ENCODE results near the gene GPR146.

GPR146 gene

DNA sequence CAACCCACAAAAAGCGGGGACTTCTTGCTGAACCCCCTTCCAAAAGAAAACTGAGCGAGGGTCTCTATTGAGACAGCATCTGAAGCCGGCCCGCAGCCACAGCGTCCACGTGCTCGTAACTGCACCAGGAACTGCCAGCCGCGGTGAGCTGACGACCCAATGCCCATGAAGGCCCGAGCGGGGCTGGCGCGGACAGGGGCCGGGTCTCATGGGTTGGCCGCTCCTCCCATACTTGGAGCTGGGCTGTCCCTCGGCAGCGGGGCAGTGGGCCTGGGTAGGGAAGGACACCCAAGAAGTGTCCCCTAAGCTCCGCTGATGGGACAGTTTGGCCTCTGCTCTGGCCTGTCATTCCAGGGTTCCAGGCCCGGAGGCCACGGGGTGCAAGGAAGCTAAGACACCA lies 39.0 kb upstream of the GPR146 start:
- no peak for DNase-seq
- no peak for ATAC-seq
- Mint-ChIP-seq H3K36me3 (ENCODE audit: low read depth) (peaks cover 4% of the 10 kb centered on the region), H3K4me1 (no peaks in the 10 kb centered on the region), H3K9me3 (no peaks in the 10 kb centered on the region), H3K27me3 (no peaks in the 10 kb centered on the region), H3K27ac (no peak overlapping the region), H3K4me3 (no peak overlapping the region)

DNA sequence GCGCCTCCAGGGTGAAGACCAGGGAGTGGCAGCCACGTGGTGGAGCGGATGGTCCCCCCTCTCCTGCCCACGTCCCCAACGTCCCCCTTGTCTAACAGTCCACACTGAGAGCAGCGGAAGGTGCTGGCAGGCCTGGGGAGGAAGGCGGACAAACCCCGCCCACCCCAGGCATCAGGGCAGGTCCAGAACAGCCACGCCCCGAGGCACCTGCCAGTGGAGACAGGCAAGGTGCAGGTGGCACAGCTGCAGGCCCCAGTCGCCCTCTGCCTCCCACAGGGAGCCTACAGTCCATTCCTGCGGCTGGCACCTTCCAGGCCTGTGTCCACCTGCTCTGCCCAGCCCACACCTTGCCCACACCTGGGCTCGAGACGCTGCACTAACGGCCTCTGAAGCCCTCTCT lies 36.4 kb upstream of the GPR146 start:
- Mint-ChIP-seq H3K27ac (no peak overlapping the region), H3K4me1 (peaks cover 6% of the 10 kb centered on the region), H3K36me3 (ENCODE audit: low read depth) (peaks cover 4% of the 10 kb centered on the region), H3K27me3 (no peaks in the 10 kb centered on the region), H3K9me3 (no peaks in the 10 kb centered on the region), H3K4me3 (no peak overlapping the region)
- ATAC-seq (no peak), DNase-seq (no peak)

DNA sequence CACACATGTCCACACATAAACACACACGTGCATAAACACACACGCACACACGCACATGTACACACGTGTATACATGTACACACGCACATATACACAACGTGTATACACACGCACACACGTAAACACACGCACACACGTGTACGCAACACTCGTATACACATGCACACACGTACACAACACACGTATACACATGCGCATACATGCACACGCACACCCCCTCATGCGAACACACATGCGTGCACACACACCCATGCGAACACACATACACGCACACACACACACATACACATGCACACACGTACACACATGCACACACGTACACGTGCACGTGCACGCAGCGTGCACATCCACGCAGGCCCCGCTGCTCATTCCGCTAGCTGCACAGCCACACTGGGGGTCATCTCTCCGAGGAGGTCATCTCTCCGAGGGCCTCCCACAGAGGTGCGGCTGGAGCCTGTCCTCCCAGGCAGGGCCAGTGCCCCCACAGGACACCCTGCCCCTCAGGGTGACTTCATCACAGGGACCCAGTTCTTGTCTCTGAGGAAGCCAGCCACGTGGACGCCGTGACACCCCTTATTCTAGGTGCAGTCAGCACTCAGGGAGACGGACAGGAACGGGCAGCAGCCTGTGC lies 35.5 kb upstream of the GPR146 start:
- H3K9me3 Mint-ChIP-seq = no peaks in the 10 kb centered on the region
- H3K4me1 Mint-ChIP-seq = peaks cover 6% of the 10 kb centered on the region
- no peak overlapping the region for H3K4me3 Mint-ChIP-seq
- H3K27me3 Mint-ChIP-seq = no peaks in the 10 kb centered on the region
- H3K36me3 Mint-ChIP-seq (ENCODE audit: low read depth) = peaks cover 4% of the 10 kb centered on the region
- no peak overlapping the region for H3K27ac Mint-ChIP-seq
- ATAC-seq = no peak
- no peak for DNase-seq

- Mint-ChIP-seq H3K27me3 (no peaks in the 10 kb centered on the region), H3K27ac (no peak overlapping the region), H3K36me3 (ENCODE audit: low read depth) (peaks cover 4% of the 10 kb centered on the region), H3K4me1 (peaks cover 6% of the 10 kb centered on the region), H3K4me3 (no peak overlapping the region), H3K9me3 (no peaks in the 10 kb centered on the region)
- no peak for DNase-seq
- ATAC-seq = no peak
Measured at GRCh38 chr7:1009747-1010146, 34.6 kb upstream of the GPR146 start.

DNA sequence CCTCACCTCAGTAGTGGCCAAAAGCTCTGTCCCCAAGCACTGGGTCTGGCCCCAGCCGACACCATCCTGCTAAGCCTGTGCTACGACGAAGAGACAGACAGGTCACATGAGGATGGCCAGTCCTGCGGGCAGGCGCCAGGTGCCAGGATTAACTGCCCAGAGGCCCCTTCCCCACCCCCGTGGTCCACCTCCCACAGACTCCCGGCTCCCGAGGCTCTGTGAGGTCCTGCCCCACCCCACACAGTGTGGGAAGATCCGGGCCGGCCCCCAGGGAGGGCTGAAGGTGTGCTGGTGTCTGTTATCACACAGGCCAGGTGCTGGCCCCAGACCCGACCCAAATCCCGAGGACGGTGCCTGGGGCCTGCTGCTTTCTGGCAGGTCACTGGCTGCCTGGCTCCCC lies 34.1 kb upstream of the GPR146 start:
- H3K36me3 Mint-ChIP-seq (ENCODE audit: low read depth) = peaks cover 4% of the 10 kb centered on the region
- ATAC-seq (no peak), DNase-seq (no peak)
- H3K27ac Mint-ChIP-seq = no peak overlapping the region
- H3K9me3 Mint-ChIP-seq = no peaks in the 10 kb centered on the region
- peaks cover 6% of the 10 kb centered on the region for H3K4me1 Mint-ChIP-seq
- H3K27me3 Mint-ChIP-seq = no peaks in the 10 kb centered on the region
- no peak overlapping the region for H3K4me3 Mint-ChIP-seq

DNA sequence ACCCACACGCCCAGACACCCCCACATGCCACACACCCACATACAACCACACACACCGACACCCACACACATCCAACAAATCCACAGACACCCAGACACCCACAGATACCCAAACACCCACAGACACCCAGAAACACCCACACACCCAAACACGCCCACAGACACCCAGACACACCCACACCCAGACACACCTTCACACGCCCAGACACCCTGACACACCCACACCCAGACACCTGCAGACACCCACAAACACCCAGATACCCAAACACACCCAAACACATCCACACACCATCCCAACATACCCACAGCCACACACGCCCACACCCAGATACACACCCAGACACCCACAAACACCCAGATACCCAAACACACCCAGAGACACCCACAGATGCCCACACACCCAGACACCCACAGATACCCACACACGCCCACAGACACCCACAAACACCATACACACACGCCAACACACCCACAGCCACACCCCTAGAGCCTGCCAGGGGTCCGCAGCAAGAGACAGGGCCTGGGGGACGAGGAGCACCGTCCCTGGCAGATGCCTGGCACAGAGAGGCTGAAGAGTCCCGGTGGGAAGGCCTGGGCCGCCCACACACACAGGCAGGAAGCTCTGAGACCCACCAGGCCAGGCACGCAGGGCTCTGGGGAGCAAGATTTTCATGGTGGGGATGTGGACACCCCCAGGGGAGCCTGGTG lies 32.9 kb upstream of the GPR146 start:
- Mint-ChIP-seq H3K9me3 (no peaks in the 10 kb centered on the region), H3K27ac (no peak overlapping the region), H3K27me3 (no peaks in the 10 kb centered on the region), H3K4me3 (no peak overlapping the region), H3K36me3 (ENCODE audit: low read depth) (peaks cover 4% of the 10 kb centered on the region), H3K4me1 (peaks cover 6% of the 10 kb centered on the region)
- ATAC-seq (peak; percentile 13), DNase-seq (no peak)

GRCh38 chr7:1012004-1012715 lies 32.2 kb upstream of the GPR146 start:
- no peak overlapping the region for H3K4me3 Mint-ChIP-seq

GRCh38 chr7:1012716-1013095 lies 31.6 kb upstream of the GPR146 start:
- Mint-ChIP-seq H3K27me3 (no peaks in the 10 kb centered on the region), H3K27ac (no peak overlapping the region), H3K9me3 (no peaks in the 10 kb centered on the region), H3K36me3 (ENCODE audit: low read depth) (peaks cover 4% of the 10 kb centered on the region), H3K4me1 (peaks cover 6% of the 10 kb centered on the region), H3K4me3 (no peak overlapping the region)
- no peak for DNase-seq
- no peak for ATAC-seq

More at GRCh38 chr7:1012004-1012715, 32.2 kb upstream of the GPR146 start:
- no peaks in the 10 kb centered on the region for H3K9me3 Mint-ChIP-seq
- H3K4me1 Mint-ChIP-seq = peaks cover 6% of the 10 kb centered on the region
- ATAC-seq = no peak
- no peak overlapping the region for H3K27ac Mint-ChIP-seq
- peaks cover 4% of the 10 kb centered on the region for H3K36me3 Mint-ChIP-seq (ENCODE audit: low read depth)
- no peak for DNase-seq
- H3K27me3 Mint-ChIP-seq = no peaks in the 10 kb centered on the region

DNA sequence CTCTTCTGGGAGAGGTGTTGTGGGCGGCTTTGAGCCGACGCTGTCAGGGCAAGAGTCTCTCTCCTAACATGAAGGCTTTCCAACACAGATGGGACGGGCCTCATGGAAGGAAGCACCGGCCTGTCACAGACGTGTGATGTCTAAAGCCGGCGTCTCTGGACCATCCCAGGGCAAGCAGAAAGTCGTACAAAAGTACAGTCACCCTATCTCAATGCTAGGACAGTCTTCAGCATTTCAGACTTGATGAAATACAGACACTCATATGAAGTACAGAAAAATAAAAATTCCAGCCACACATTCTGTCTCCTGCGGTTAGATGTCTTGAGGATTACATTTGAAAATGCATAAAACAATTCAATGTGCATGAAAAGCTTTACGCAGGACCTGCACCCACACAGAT lies 30.8 kb upstream of the GPR146 start:
- H3K4me1 Mint-ChIP-seq = peaks cover 10% of the 10 kb centered on the region
- peaks cover 4% of the 10 kb centered on the region for H3K36me3 Mint-ChIP-seq (ENCODE audit: low read depth)
- no peaks in the 10 kb centered on the region for H3K9me3 Mint-ChIP-seq
- H3K27me3 Mint-ChIP-seq = no peaks in the 10 kb centered on the region
- H3K27ac Mint-ChIP-seq = no peak overlapping the region
- DNase-seq = no peak
- no peak for ATAC-seq
- H3K4me3 Mint-ChIP-seq = no peak overlapping the region

DNA sequence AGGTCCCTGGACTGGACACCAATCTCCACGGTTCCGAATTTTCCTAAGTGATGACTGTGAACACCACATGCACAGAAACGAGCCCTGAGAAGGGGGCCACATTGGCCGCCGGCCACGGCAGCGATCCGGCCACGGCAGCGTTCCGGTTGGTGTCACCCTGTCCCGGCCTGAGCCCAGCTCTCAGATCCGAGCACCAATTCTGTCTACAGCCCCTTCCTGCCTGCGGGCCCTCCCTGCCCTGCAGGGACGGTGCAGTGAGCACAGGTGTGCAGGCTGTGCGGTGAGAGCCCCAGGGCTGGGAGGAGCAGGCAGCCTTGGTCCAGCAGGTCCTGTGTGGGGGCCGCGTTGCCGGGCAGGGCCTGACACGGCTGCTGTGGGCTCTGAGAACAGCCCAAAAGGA lies 29.7 kb upstream of the GPR146 start:
- no peak for ATAC-seq

DNA sequence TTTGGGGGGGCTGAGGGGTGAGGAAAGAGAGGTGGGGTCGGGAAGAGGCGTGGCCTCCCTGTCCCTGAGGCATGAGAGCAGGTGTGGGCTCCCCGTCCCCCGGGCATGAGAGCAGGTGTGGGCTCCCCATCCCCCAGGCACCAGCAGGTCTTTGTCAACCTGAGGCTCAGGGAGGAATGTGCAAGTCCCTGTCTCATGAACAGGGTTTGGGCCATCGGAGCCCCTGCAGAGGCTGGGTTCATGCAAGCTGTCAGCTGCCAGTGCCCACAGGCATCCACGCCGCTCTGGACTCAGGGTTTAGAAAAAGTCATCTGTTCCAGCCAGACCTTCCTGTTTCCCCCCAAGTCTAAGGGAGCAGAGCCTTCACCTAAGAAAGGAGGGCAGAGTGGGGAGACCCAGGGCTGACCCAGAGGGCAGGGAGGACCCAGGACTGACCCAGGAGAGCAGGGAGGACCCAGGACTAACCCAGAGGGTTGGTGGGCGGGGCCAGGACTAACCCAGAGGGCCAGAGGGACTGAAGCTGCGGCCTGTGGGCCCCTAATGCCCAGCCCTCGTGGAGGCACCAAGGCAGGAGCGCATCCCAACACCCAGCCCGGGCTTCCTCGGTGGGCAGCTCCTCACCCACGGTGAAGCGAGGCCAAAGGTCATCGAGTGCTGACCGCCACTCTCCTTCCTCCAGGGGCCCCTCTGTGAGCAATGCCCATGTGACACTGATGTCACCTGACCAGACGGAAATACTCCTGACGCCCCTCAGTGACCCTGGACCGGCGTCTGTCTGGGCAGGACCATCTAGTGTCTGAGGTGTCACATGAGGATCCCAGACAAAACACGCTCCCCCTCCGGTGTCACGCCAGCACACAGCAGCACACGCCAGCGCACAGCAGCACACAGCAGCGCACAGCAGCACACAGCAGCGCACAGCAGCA lies 28.9 kb upstream of the GPR146 start:
- Mint-ChIP-seq H3K4me3 (no peak overlapping the region), H3K27ac (no peak overlapping the region), H3K36me3 (ENCODE audit: low read depth) (peaks cover 2% of the 10 kb centered on the region), H3K27me3 (no peaks in the 10 kb centered on the region), H3K9me3 (no peaks in the 10 kb centered on the region), H3K4me1 (peaks cover 10% of the 10 kb centered on the region)
- ATAC-seq (no peak), DNase-seq (no peak)

More for the DNA sequence above, 29.7 kb upstream of the GPR146 start:
- Mint-ChIP-seq H3K9me3 (no peaks in the 10 kb centered on the region), H3K36me3 (ENCODE audit: low read depth) (peaks cover 2% of the 10 kb centered on the region), H3K27me3 (no peaks in the 10 kb centered on the region), H3K27ac (no peak overlapping the region), H3K4me3 (no peak overlapping the region), H3K4me1 (peaks cover 10% of the 10 kb centered on the region)
- no peak for DNase-seq

DNA sequence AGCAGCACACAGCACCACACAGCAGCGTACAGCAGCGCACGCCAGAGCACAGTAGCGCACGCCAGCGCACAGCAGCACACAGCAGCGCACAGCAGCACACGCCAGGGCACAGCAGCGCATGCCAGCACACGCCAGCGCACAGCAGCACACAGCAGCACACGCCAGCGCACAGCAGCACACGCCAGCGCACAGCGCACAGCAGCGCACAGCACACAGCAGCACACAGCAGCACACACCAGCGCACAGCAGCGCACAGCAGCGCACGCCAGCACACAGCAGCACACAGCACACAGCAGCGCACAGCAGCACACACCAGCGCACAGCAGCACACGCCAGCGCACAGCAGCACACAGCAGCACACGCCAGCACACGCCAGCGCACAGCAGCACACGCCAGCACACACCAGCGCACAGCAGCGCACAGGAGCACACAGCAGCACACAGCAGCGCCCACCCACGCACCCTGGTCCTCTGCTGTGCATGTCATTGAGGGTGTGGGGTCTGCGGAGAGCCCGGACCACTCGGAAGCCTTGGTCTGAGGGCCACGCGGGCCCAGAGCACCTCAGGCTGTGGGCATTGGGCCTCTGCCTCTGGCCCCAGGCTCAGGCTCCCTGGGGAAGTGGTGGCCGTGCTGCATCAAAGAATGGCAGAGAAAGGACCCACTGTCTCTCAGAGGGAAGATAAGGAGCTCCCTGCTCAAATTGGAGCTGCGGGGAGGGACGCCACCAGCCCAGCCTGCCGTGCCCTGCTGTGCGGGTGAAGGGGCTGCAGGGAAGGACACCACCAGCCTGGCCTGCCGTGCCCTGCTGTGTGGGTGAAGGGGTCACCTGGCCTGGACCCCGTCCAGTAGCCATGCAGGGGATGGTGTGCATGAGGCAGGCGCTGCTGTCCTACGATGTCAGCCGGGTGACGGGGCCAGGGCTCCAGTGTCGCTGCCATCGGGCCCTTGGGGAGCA lies 27.5 kb upstream of the GPR146 start:
- peaks cover 7% of the 10 kb centered on the region for H3K36me3 Mint-ChIP-seq (ENCODE audit: low read depth)
- H3K27me3 Mint-ChIP-seq = no peaks in the 10 kb centered on the region
- H3K9me3 Mint-ChIP-seq = no peaks in the 10 kb centered on the region
- ATAC-seq (no peak), DNase-seq (no peak)
- peaks cover 5% of the 10 kb centered on the region for H3K4me1 Mint-ChIP-seq
- no peak overlapping the region for H3K4me3 Mint-ChIP-seq
- no peak overlapping the region for H3K27ac Mint-ChIP-seq

DNA sequence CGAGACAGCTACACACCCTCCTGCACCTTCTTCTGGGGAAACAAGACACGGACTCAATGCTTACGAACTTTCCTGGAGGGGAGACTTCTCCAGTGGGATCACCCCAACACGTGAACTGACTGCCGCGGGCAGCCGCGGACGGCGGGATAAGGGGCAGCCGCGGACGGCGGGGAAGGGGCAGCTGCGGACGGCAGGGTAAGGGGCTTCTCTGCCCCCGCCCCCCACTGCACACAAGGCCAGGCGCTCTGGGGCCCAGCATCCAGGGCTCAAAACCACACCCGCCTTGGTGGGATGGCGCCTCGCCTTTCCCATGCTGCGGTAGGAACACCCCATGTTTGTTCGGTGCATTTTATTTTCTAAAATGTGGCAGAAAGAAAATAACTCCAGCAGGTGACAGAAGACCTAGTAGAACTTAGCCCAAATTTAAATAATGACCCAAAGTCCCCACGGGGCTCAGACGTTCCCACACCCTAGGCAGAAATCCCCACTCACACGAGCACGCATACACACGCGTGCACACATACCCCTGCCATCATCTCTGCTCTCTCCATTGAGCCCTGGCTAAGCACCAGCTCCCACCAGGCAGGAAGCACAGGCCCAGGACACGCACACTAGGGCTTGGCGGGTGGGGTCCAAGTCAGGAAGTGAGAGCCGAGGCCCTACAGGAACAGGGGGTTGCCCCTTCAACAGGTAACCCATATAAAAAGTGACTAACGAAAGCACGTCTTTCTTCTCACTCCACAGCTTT lies 26.6 kb upstream of the GPR146 start:
- no peaks in the 10 kb centered on the region for H3K9me3 Mint-ChIP-seq
- H3K27me3 Mint-ChIP-seq = no peaks in the 10 kb centered on the region
- H3K4me1 Mint-ChIP-seq = peaks cover 5% of the 10 kb centered on the region
- no peak overlapping the region for H3K27ac Mint-ChIP-seq
- no peak for DNase-seq
- peaks cover 13% of the 10 kb centered on the region for H3K36me3 Mint-ChIP-seq (ENCODE audit: low read depth)
- ATAC-seq = no peak
- H3K4me3 Mint-ChIP-seq = no peak overlapping the region

Measured in activated naive CD8-positive, alpha-beta T cell treated with anti-CD3 and anti-CD28 coated beads, Interleukin-2, amount 50 U/mL, for 24 hours (primary cell).